DMS79 treated with DMSO at 0.1 percent for 48 hours (cell line): ENCODE results near the gene CDKN1A.
A peak's percentile ranks its signal among the peaks of the same experiment; 100 is the strongest.

Experiments
- DNase-seq: peaks from one replicate; lab custom pipeline; 2025; lab: John Stamatoyannopoulos, UW

CDKN1A gene

DNA sequence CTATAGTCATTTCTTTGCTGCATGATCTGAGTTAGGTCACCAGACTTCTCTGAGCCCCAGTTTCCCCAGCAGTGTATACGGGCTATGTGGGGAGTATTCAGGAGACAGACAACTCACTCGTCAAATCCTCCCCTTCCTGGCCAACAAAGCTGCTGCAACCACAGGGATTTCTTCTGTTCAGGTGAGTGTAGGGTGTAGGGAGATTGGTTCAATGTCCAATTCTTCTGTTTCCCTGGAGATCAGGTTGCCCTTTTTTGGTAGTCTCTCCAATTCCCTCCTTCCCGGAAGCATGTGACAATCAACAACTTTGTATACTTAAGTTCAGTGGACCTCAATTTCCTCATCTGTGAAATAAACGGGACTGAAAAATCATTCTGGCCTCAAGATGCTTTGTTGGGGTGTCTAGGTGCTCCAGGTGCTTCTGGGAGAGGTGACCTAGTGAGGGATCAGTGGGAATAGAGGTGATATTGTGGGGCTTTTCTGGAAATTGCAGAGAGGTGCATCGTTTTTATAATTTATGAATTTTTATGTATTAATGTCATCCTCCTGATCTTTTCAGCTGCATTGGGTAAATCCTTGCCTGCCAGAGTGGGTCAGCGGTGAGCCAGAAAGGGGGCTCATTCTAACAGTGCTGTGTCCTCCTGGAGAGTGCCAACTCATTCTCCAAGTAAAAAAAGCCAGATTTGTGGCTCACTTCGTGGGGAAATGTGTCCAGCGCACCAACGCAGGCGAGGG, 594 bp upstream of the CDKN1A start:
- peak; percentile 61 for DNase-seq

DNA sequence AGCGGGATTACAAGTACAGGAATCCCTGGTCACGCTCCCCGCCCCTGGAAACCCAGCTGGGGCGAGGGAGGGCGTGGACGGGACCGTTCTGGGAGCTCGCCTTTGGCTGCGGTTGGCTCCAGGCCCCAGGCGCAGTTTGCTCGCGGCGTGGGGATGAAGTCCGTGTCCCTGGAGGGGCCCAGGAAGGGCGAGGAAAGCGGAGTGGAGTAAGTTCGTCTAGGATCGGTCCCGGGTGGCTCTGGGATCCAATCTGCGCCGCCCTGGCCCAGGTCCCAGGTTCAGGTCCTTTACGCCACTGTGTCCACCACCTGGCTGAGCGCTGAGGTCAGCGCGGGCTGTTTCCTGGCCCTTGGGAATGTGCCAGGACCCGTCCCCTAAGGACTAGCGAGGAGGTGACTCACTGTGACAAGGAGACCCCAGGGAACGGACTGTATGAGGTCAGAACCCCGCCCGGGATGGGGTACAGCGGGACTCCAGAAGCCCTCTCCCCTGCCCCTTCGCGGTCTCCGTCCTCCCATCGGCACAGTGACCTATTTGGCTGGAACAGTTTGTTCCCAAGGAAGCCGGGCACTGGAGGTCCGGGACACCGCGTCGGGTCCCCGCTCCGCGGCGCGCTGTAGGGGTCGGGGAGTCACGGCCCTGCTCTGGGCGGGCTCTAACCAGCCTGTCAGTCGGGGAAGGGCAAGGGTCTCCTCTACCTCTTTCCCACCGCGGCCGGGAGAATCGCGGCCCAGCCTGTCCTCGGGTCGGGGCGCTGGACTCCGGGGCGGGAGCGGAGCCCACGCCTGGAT, 724 bp downstream of the CDKN1A start:
- DNase-seq = peak; percentile 46

DNA sequence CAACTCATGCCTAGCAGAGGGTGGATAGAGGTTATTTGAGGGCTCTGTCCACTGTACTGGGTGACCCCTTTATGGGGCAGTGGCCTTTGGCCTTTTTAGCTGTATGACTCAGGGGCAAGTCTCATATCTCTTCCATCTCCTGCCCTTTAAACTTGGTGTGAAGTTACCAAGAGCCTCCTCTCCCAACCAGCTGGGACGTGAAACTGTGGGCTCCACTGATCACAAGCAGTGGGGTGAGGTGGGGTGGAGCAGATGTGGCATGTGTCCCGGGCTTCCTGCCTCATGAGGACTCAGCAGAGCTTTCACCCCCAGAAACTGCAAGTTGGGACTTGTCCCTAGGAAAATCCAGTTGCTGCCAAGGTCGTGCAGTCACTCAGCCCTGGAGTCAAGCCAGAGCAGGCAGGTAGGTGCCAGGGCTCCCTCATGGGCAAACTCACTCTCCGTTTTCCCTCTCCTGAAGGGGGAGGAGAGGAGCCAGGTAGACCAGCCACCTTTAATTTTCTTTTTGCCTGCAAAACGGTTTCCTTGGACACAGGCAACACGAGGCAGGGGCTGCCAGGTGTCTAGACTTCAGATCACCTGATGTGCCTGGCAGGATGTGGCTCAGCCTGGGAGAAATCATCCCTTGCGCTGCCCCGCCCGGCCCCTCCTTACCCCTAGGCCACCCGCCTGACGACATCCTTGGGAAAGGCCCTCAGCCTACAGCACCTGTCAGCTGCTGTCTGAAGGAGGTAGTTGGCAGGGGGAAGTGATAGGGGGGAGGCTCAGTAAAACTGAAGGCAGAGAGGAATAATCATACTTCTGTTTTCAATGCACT, 4.0 kb downstream of the CDKN1A start:
- DNase-seq = peak; percentile 98

DNA sequence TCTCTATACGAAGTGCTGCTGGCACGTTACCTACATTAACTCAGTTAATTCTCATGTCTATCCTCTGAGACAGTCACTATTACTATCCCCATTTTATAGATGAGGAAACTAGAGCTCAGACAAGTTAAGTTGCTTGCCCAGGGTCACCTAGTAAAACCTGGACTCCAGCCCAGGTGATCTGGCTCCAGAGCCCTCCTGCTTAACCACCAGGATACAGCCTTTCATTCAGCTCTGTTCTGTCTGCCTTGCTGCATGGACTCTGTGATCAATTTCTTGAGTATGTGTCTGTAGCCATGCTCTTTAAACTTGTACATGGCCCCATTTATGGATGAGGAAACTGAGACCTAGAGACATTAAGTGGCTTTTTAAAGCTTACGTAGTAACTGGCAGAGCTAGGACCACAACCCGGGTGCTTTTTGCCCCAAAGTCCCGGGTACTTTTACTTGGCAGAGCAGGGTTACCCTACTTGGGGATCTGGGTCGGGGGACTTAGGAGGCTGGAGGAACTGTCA, 4.7 kb downstream of the CDKN1A start:
- DNase-seq = no peak

DNA sequence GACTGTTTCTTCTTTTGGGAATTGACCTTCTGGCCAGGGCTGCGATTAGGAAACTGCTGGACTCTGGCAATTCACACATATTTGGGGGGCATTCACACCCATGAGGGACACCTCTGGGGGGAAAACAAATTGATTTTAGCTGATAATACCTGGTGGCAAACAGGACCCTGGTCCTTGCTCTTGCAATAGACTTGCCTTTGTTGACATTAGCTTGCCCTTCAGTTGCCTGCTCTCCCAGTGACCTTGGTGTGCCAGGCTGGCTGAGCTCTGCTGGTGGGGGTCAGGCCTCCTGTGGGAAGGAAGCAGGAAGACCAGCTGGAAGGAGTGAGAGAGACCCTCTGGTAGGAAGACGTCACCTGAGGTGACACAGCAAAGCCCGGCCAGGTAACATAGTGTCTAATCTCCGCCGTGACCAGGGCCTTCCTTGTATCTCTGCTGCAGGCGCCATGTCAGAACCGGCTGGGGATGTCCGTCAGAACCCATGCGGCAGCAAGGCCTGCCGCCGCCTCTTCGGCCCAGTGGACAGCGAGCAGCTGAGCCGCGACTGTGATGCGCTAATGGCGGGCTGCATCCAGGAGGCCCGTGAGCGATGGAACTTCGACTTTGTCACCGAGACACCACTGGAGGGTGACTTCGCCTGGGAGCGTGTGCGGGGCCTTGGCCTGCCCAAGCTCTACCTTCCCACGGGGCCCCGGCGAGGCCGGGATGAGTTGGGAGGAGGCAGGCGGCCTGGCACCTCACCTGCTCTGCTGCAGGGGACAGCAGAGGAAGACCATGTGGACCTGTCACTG, 5.3 kb downstream of the CDKN1A start:
- DNase-seq = no peak

DNA sequence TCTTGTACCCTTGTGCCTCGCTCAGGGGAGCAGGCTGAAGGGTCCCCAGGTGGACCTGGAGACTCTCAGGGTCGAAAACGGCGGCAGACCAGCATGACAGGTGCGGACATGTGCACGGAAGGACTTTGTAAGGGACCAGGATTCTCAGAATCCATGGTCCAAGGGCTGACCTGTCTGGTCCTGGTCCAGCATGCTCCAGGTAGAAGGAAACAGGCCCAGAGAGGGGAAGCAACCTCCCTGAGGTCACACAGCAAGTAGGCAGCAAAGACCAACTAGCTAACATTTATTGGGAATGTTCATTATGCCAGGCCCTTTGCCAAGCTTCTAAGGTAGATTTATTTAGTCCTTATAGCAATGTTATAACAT, 5.9 kb downstream of the CDKN1A start:
- no peak for DNase-seq

DNA sequence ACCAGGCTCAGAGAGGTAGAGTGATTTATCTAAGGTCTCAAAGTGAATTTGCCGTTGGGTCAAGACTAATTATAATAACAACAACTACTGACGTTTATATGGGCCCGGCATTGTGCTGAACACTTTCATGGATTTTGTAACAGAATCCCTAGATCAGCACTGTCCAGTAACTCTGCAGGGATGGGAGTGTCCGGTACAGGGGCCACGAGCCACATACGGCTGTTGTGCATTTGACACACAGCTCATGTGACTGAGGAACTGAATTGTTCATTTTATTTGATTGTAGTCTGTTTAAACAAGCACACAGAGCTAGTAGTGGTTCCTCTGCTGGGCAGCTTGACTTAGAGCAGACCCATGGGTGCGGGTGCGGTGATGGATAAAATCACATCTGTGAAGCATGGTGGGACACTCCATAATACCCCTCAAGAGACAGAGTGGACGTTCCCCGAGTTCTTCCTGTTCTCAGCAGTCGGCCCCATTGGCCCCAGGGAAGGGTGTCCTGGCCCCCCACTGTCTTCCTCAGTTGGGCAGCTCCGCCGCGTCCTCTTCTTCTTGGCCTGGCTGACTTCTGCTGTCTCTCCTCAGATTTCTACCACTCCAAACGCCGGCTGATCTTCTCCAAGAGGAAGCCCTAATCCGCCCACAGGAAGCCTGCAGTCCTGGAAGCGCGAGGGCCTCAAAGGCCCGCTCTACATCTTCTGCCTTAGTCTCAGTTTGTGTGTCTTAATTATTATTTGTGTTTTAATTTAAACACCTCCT, 6.8 kb downstream of the CDKN1A start:
- DNase-seq = no peak

DNA sequence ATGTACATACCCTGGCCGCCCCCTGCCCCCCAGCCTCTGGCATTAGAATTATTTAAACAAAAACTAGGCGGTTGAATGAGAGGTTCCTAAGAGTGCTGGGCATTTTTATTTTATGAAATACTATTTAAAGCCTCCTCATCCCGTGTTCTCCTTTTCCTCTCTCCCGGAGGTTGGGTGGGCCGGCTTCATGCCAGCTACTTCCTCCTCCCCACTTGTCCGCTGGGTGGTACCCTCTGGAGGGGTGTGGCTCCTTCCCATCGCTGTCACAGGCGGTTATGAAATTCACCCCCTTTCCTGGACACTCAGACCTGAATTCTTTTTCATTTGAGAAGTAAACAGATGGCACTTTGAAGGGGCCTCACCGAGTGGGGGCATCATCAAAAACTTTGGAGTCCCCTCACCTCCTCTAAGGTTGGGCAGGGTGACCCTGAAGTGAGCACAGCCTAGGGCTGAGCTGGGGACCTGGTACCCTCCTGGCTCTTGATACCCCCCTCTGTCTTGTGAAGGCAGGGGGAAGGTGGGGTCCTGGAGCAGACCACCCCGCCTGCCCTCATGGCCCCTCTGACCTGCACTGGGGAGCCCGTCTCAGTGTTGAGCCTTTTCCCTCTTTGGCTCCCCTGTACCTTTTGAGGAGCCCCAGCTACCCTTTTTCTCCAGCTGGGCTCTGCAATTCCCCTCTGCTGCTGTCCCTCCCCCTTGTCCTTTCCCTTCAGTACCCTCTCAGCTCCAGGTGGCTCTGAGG, 7.6 kb downstream of the CDKN1A start:
- DNase-seq = no peak

DNA sequence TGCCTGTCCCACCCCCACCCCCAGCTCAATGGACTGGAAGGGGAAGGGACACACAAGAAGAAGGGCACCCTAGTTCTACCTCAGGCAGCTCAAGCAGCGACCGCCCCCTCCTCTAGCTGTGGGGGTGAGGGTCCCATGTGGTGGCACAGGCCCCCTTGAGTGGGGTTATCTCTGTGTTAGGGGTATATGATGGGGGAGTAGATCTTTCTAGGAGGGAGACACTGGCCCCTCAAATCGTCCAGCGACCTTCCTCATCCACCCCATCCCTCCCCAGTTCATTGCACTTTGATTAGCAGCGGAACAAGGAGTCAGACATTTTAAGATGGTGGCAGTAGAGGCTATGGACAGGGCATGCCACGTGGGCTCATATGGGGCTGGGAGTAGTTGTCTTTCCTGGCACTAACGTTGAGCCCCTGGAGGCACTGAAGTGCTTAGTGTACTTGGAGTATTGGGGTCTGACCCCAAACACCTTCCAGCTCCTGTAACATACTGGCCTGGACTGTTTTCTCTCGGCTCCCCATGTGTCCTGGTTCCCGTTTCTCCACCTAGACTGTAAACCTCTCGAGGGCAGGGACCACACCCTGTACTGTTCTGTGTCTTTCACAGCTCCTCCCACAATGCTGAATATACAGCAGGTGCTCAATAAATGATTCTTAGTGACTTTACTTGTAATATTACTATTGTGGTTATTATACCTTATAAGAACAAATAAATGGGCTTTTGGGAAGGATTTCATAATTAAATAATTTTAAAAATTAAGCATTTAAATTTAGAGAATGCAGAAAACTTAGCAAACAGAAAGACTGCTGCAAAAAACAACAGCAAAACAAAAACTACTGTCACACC, 8.4 kb downstream of the CDKN1A start:
- DNase-seq = no peak

DNA sequence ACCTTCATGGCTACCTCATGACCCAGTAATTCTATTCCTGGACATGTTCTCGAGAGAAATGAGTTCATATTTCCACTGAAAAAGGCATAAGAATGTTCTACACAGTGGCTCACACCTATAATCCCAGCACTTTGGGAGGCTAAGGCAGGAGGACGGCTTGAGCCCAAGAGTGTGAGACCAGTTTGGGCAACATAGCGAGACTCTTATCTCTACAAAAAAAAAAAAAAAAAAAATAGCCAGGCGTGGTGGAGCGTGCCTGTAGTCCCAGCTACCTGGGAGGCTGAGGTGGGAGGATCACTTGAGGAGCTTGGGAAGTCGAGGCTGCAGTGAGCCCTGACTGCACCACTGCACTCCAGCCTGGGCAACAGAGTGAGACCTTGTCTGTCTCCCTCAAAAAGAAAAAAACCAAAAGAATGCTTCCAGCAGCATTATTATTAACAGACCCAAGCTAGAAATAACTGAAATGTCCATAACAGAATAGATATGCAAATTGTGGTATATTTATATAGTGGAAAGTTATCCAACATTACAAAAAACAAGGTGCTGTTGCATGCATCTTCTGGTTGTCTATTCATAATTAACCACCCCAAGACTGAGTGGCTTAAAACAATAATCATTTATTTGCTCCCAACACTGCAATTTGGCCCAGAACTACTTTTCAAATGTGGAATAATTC, 9.7 kb downstream of the CDKN1A start:
- DNase-seq = no peak

DNA sequence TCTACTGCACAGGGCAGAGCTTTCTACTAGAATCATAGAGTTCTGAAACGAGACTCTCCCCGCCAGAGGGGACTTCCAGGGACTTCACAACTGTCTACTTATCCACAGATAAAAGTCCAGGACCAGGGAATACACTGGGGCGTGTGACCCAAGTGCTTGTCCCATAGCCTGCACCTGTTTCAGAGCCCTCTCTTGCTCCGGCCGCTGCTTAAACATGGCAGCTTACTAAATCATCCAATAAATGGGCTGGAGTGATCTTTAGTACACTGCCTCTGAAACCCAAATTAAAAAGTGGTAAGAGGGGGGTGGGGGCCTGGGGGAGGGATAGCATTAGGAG, 10.2 kb downstream of the CDKN1A start:
- no peak for DNase-seq

DNA sequence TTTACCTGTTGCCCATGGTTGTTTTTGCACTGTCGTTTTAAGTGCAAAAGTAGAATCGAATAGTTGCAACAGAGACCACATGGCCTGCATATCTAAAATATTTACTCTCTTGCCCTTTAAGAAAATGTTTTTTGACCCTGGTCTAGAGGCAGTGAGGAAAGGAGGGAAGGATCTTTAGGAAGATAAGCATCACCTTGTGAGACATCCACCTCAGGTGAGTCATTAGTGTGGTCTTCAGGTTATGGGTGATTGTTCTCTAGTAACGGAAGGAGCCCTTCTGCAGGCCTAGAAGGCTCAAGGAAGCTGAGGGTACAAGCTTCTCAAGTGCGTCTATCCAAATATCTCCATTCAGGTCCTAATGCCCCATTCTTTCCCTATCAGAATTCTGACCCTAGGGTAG, 12.5 kb downstream of the CDKN1A start:
- DNase-seq = no peak

DNA sequence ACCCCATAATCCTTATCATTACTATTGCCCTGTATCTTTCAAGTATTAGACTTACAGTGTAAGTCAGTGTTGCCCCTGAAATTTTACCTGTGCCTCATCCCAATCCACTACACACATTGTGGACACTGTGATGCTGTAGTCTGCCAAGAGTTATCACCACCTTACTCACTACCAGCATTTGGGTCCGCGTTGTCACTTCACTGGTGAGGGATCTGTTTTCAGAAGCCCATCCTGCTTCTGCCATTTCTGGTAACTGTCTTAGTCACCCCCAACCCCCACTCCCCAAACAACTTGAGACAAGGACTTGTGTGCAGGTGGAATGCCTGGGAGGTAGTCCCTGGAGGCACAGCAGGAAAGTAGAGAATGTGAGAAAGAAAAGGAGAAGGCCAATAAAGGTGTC, 13.1 kb downstream of the CDKN1A start:
- DNase-seq = no peak

DNA sequence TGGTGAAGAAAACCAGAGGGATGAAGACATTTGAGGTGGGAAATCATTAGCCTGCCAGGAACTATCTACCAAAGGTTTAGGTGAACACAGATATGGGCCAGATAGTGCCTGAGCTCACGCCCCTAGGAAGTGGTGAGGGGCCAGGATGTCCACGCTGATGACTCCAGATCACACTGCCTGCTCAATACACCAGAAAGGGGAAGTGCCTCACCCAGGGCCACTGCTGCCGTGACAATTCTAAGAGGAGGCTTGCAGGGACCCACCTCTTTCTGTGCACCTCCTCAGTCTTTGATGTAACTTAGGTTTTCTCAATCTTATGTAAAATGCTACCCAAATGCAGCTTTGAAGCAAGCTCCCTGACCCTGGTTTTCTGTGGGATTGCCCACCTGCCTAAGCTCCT, 13.7 kb downstream of the CDKN1A start:
- no peak for DNase-seq

DNA sequence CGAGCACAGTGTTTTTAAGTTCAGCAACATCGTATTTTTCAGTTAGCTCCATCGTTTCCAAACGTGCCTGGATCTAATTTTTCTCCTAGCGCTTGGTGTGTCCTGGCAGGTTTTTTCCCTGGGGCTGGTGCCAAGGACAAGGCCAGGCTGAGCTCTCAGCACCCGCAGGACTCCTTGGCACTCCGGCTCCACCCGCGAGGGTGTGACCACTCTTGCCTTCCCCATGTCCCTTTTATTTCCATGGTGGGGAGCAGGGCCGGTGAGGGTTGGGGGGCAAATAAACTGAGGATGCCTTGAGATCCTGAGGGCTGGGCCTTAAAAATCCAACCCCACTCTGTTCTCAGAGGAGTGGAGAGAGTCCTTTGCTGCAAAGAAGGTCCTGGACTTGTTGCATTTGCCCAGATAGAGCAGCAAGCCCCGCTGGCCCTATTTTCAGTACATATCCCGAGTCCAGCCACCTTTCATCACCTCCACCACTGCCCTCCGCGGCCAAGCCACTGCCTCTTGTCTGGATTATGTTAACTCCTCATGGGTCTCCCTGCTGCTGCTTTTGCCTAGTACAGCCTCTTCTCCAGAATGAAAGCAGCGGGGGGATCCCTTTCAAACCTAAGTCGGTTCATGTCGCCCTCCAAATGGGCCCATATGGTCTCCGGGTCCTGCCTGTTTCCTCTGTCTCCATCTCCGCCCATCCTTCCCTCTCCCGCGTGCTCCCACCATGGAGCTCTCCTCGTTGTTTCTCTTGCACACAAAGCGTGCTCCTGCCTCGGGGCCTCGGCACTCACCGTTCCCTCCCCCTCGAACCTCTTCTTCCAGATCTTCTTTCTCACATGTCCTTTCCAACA, 14.6 kb downstream of the CDKN1A start:
- DNase-seq = no peak

DNA sequence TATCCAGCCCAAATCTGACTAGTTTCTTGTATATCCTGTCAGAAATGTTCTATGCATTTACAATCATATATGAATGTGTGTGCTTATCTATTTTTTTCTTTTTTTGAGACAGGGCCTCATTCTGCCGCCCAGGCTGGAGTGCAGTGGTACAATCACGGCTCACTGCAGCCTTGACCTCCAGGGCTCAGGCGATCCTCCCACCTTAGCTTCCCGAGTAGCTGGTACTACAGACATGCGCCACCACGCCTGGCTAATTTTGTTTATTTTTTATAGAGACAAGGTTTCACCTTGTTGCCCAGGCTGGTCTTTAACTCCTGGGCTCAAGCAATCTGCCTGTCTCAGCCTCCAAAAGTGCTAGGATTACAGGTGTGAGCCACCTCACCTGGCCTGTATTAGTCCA, 16.1 kb downstream of the CDKN1A start:
- no peak for DNase-seq

DNA sequence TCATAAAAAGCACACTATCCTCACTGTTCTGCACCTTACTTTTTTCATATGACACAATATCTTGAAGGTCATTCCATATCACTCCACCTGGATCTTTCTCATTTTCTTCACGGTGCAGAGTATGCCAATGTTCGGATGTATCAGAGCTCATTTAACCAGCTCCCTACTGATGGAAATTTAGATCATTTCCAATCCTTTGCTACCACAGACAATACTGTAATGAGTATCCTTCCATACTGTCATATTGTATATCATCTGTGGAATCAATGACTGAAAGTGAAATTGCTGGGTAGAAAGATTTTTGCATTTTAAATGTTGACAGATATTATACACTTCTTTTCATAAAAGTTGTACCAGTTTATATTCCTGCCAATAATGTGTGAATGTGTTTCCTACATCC, 16.9 kb downstream of the CDKN1A start:
- DNase-seq = no peak

DNA sequence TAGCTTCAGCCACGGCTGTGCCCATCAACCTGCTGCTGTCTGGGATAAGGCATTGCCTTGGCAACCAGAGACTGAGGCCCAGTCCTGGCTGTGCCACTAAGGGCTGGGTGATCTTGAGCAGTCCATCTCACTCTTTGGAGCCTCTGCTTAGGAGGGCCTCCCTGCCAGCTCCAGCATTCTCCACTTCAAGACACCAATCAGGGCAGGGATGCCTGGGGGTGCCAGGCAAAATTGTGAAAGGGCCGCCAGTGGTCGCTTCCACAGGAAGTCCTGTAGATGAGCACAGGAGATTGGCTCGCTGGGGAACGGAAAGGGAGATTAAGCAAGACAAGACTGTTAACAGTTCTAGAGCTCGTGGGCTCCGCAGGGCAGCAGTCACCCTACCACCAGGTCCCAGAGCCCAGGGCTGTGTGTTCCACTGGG, 19.0 kb downstream of the CDKN1A start, which contains the start of gene RAB44:
Gene RAB44, plus strand, starts transcription at position 346 of the 423 bp plus-strand sequence. CDS start 6,410 bp downstream, outside the sequence.
- no peak for DNase-seq
